ENCODE data around the gene PCMTD2. TPM values are rescaled to one million over a fixed set of nuclear protein-coding genes. Genes with fewer than 3 reads are reported as not detected.
A peak's percentile ranks its signal among the peaks of the same experiment; 100 is the strongest.
"Not testable (repeated sequence)": the region's sequence is repeated elsewhere in the genome, so short reads cannot be mapped to it uniquely, and the experiment has no call there.

PCMTD2 gene
- total RNA-seq, 1 experiment from 2014 or later: 42.4 TPM

DNA sequence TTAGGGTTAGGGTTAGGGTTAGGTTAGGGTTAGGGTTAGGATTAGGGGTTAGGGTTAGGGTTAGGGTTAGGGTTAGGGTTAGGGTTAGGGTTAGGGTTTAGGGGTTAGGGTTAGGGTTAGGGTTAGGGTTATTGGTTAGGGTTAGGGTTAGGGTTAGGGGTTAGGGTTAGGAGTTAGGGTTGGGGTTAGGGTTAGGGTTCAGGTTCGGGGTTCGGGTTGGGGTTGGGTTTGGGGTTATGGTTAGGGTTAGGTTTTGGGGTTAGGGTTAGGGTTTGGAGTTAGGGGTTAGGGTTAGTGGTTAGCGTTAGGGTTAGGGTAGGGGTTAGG, 31.7 kb downstream of the PCMTD2 start:
- not testable (repeated sequence) for H3K27me3 ChIP-seq, H3K4me3 ChIP-seq, H3K36me3 ChIP-seq, DNase-seq, H3K9me3 ChIP-seq

DNA sequence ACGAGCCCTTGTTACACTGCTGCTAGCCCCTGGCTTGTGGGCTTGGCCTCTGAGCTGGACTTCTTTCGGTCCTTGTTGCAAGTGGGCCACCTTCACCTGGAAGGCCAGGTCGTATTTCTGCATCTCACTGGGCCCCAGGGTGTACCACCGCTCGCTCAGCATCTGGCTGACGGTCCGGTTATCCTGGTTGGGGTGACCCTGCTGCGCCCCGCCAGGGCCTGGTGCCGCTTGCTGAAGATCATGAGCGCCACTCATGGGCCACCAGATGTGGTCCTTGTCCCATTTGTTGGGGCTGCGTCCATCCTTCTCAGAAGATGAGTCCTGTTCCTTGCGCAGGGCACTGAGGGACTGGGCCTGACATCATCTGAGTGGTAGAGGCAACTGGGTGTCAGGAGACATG, 36.6 kb downstream of the PCMTD2 start:
- H3K27me3 ChIP-seq, H3K9me3 ChIP-seq, DNase-seq, H3K4me3 ChIP-seq, H3K36me3 ChIP-seq: not testable (repeated sequence)

DNA sequence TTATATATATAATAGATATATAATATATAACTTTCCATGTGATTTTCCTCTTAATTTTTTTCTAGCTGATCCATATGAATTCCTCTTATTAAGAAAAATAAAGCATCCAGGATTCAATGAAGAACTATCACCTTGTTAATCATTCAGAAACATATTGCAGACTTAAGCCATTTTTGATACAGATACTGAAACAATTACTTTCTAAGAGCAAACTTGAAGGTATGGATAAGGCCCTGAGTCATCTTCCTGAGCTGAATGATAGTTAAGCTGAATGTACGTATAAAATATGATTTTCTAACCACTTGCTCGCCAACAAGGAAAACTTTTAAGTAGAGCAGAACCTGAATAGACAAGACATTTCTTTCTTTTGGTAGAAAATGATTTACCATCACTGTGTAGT, 47.5 kb downstream of the PCMTD2 start:
- not testable (repeated sequence) for H3K9me3 ChIP-seq, H3K36me3 ChIP-seq, H3K4me3 ChIP-seq, DNase-seq, H3K27me3 ChIP-seq

DNA sequence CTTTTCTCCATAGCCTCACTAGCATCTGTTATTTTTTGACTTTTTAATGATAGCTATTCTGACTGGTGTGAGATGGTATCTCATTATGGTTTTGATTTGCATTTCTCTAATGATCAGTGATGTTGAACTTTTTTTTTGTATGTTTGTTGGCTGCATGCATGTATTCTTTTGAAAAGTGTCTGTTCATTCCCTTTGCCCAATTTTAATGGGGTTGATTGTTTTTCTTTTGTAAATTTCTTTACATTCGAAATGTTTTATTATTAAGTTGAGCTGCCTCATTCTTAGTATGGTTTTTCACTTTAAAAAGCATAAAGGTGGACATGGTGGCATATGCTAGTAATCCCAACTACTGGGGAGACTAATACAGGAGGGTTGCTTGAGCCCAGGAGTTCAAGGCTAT, 58.2 kb downstream of the PCMTD2 start:
- not testable (repeated sequence) for H3K36me3 ChIP-seq, H3K27me3 ChIP-seq, H3K9me3 ChIP-seq, H3K4me3 ChIP-seq, DNase-seq

DNA sequence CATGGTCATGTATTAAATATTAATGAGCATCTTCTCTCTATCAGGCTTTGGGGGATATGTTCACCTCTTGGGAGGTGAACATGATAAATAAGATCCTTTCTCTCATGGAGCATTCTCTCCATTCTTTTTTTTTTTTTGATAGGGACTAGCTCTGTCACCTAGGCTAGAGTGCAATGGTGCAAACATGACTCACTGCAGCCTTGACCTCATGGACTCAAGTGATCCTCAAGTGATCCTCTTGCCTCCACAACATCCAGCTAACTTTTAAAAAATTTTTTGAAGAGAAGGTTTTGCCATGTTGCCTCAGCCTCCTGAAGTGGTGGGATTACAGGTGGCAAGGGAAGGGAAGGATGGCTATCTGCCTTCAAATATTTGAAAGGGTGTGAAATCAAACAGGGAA, 59.8 kb downstream of the PCMTD2 start:
- H3K4me3 ChIP-seq, H3K36me3 ChIP-seq, H3K27me3 ChIP-seq, H3K9me3 ChIP-seq, DNase-seq: not testable (repeated sequence)

DNA sequence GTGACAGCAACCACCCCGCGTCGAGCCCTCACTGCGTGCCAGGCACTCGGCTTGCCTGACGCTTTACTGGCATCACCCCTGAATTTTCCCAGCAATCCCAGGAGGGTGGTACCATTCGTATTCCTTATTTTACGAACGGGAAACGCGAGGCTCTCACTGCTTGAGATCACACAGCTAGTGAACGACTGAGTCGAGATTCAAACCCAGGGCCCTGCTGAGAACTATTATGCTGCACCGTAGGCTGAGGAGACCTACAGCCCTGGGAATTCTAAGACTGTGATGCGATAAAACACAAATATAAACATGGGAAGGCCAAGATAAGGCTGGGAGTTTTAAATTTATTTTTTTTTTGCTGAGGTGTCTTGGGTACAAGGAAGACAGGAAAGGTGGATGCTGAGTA, 60.3 kb downstream of the PCMTD2 start:
- not testable (repeated sequence) for DNase-seq, H3K27me3 ChIP-seq, H3K9me3 ChIP-seq, H3K36me3 ChIP-seq, H3K4me3 ChIP-seq

DNA sequence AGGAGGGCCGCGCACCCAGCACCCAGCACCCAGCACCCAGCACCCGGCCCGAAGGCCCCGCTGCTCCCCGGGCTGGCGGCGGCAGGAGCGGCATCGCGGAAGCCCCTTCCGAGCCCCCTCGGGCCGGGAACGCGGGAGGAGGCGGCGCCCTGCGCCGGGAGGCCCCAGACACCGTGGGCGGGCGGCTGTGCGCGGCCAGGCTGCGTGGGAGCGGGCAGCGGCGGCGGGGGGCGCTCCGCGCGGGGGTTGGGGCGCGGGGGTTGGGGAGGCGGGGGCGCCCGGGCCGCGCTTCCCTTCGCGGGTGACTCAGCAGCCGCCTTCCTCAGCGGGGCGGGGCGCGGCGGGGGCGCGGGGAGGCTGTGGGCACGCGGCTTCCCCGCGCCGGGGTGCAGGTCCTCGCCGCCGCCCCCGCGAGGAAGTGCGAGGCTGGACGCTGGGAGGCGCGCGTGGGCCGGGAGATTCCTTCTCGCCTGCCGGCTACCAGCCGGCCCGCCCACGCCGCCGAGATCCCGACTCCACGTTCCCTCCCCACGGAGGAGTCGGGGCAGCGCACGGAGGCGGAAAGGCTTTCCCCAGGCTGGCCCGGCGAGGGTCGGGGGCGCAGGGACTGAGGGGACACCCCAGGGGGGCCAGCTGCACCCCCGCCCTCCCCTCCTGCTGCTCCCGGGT, 61.0 kb downstream of the PCMTD2 start:
- H3K27me3 ChIP-seq, H3K4me3 ChIP-seq, H3K36me3 ChIP-seq, H3K9me3 ChIP-seq: not testable (repeated sequence)
- peak; percentile 28 for DNase-seq

DNA sequence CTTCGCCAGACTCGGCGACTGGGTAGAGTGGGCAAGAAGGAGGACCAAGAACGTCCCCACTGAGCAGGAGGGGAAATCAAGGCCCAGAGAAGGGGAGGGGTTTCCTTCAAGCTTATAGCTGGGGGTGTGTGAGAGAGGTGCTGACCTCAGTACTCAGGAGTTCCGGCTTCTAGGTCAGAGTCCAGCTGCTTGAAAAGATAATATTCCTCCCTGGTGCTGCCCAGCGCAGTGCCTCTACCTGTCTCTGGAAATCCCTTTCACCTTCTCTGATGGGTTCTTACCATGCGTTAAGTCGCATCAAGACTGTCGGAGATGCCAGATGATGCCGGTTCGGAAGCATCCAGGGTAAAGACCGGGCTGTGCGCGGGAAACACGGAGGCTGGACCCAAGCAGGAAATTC, 61.8 kb downstream of the PCMTD2 start:
- H3K9me3 ChIP-seq, H3K27me3 ChIP-seq, DNase-seq, H3K4me3 ChIP-seq, H3K36me3 ChIP-seq: not testable (repeated sequence)

DNA sequence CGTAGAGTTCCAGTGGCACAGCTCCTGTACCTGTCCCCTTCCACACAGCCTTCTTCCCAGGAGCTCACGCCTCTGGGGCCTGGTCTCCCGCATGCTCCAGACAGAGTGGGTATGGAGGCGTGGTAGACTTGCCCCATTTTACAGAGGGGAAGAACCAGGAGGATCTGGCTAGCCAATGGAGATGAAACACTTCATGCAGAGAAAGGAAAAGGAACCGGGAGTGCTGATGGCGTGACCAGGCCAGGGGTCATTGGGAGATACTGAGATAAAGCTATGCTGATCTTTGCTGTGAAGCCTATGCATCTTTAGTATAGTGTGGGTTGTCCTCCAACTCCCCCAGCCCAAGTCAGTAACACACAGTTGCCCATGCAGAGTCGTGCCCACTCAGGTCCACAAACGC, 62.5 kb downstream of the PCMTD2 start:
- not testable (repeated sequence) for DNase-seq, H3K4me3 ChIP-seq, H3K36me3 ChIP-seq, H3K27me3 ChIP-seq, H3K9me3 ChIP-seq

DNA sequence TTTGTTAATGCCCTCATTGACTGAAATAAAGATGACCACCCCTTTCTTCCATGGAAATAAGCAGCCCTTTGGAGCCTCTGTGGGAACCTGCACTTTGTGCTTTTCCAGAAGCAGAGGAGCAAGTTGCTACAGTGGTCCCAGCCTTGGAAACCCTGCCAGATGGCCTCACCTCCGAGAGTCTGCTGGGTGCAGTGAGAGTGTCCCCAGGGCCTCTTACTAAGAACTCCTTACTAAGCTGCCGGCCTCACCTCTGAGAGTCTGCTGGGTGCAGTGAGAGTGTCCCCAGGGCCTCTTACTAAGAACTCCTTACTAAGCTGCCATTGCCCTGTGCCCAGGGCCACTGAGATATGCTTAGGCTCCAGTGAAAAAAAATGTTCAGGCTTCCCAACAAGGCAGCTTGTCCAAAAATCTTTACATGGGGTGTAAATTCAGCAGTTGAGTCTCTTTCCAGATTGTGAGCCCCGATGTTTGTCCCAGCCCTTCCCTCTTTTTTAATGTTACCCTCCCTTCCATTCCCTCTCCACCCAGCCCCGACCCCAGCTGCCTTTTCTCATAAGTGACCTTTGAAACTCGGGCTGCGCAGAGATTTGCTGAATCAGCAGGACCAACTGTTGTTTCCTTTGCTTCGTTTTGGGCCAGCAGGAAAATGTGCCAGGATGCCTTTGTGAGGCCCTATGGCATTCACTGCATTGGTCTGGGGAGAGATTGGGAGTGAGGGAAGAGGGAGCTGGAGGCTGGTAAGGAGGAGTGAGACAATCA, 66.7 kb downstream of the PCMTD2 start:
- not testable (repeated sequence) for H3K4me3 ChIP-seq, H3K27me3 ChIP-seq, H3K9me3 ChIP-seq, H3K36me3 ChIP-seq, DNase-seq

Other genes starting within 250 kb of the PCMTD2 start
- gene C20orf204, start 219.6 kb upstream of the PCMTD2 start, total RNA-seq (2014; rRNA removed; shearing (Covaris generic); ENCODE audit: low replicate concordance): 0.95 and 1.3 TPM in 2 replicates
- 0.22 and 0.92 TPM in 2 replicates for gene SOX18, start 206.1 kb upstream of the PCMTD2 start, total RNA-seq (2014; rRNA removed; shearing (Covaris generic); ENCODE audit: low replicate concordance)
- gene TCEA2, start 192.6 kb upstream of the PCMTD2 start, total RNA-seq (2014; rRNA removed; shearing (Covaris generic); ENCODE audit: low replicate concordance): 37.8 and 48.0 TPM in 2 replicates
- gene RGS19, start 176.2 kb upstream of the PCMTD2 start, total RNA-seq (2014; rRNA removed; shearing (Covaris generic); ENCODE audit: low replicate concordance): 20.2 and 40.9 TPM in 2 replicates
- gene OPRL1, start 175.7 kb upstream of the PCMTD2 start, total RNA-seq (2014; rRNA removed; shearing (Covaris generic); ENCODE audit: low replicate concordance): 1.2 and 3.9 TPM in 2 replicates
- 5.0 and 9.9 TPM in 2 replicates for gene LKAAEAR1, start 171.3 kb upstream of the PCMTD2 start, total RNA-seq (2014; rRNA removed; shearing (Covaris generic); ENCODE audit: low replicate concordance)
- gene NPBWR2, start 148.2 kb upstream of the PCMTD2 start, total RNA-seq (2014; rRNA removed; shearing (Covaris generic); ENCODE audit: low replicate concordance): not detected in 2 replicates
- not detected in 2 replicates for gene MYT1, start 91.3 kb upstream of the PCMTD2 start, total RNA-seq (2014; rRNA removed; shearing (Covaris generic); ENCODE audit: low replicate concordance)